Muscle of back (tissue), 13 donors: Measurements from ENCODE around the gene CCDC69. TPM values are rescaled to one million over a fixed set of nuclear protein-coding genes. Genes with fewer than 3 reads are reported as not detected.
"Not testable (repeated sequence)": the region's sequence is repeated elsewhere in the genome, so short reads cannot be mapped to it uniquely, and the experiment has no call there.

Experiments
- DNase-seq, 3 donors: peaks; one replicate each; pipeline versions ENCODE4 v3.0.0 to v3.0.0-alpha.2; 2013
- long read RNA-seq, 9 donors: transcript quantifications; one replicate each; lab custom pipeline, GENCODE V29; 2026
- polyA plus RNA-seq, 10 donors: library from polyadenylated mRNA; unstranded; fragments of 120-200 nt; gene quantifications; one replicate each; pipeline ENCODE4 v1.2.1, GENCODE V29; 2013; ENCODE audit not compliant: insufficient read length in 10 of 10

CCDC69 gene, protein sequence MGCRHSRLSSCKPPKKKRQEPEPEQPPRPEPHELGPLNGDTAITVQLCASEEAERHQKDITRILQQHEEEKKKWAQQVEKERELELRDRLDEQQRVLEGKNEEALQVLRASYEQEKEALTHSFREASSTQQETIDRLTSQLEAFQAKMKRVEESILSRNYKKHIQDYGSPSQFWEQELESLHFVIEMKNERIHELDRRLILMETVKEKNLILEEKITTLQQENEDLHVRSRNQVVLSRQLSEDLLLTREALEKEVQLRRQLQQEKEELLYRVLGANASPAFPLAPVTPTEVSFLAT
- polyA plus RNA-seq: 100 to 1,000 TPM in 1 of 10 donors, 10 to 100 TPM in 9; 30.9 to 101 (median 75.1) TPM
- long read RNA-seq, donor 1, transcript CCDC69-201 (9 exons, 3,451 nt): major isoform, 10 of 11 reads
- long read RNA-seq, donor 1, partial matches to known transcripts: 0 of 11 reads
- long read RNA-seq, donor 1, other reads (novel, unspliced or antisense): 0 of 11 reads
- long read RNA-seq, donor 2, transcript CCDC69-201 (9 exons, 3,451 nt): major isoform, 20 of 26 reads
- long read RNA-seq, donor 2, partial matches to known transcripts: 5 of 26 reads
- long read RNA-seq, donor 2, other reads (novel, unspliced or antisense): 0 of 26 reads
- long read RNA-seq, donor 3: 0 reads
- long read RNA-seq, donor 4, transcript CCDC69-201 (9 exons, 3,451 nt): major isoform, 5 of 7 reads
- long read RNA-seq, donor 4, partial matches to known transcripts: 0 of 7 reads
- long read RNA-seq, donor 4, other reads (novel, unspliced or antisense): 0 of 7 reads
- long read RNA-seq, donor 5, transcript CCDC69-201 (9 exons, 3,451 nt): major isoform, 10 of 16 reads
- long read RNA-seq, donor 5, partial matches to known transcripts: 5 of 16 reads
- long read RNA-seq, donor 5, other reads (novel, unspliced or antisense): 0 of 16 reads
- long read RNA-seq, donor 6, transcript CCDC69-201 (9 exons, 3,451 nt): major isoform, 8 of 10 reads
- long read RNA-seq, donor 6, partial matches to known transcripts: 0 of 10 reads
- long read RNA-seq, donor 6, other reads (novel, unspliced or antisense): 0 of 10 reads
- long read RNA-seq, donor 7, transcript CCDC69-201 (9 exons, 3,451 nt): major isoform, 9 of 10 reads
- long read RNA-seq, donor 7, partial matches to known transcripts: 0 of 10 reads
- long read RNA-seq, donor 7, other reads (novel, unspliced or antisense): 0 of 10 reads
- long read RNA-seq, donor 8, partial matches to known transcripts: 0 of 2 reads
- long read RNA-seq, donor 8, other reads (novel, unspliced or antisense): 0 of 2 reads
- long read RNA-seq, donor 9, partial matches to known transcripts: 7 of 9 reads
- long read RNA-seq, donor 9, other reads (novel, unspliced or antisense): 0 of 9 reads

DNA sequence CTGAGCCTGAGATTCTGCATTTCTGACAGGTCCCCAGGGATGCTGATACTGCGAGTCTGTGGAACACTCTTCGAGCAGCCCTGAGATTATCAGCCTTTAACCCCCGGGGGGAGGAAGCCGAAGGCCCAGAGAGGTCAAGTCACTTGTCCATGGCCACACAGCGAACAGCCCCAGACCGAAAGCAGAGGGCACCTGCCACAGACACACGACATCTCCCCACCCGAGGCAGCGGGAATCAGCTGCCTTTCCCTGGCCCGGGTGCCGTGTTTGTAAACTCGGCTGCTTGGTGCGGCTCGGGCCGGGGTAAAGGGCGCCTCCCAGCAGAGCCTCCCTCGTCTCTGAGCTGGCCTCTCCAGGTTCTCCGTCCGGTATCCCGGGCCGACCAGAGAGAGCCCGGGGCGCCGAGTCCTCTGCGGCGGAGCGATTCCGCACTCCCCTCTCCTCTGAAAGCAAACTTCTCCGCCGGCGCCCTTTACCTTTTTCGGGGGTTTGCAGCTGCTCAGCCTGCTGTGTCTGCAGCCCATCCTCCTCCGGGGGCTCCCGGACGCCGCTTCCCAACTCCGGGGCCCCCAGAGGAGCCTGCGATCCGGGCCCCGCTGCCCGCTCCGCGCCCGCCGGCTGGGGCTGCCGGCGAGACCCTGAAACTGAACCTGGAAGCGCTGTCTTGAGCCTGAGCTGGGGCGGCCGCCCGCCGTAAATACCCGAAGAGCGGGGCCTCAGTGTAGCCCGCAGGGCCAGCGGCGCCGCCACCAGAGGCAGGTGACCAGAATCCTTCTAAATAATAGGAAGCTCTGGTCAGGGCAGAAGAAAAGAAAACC, at the start of gene CCDC69:
Gene CCDC69 (minus strand): TSS at position 646 of the 818 bp plus-strand sequence. CDS start 122 bp downstream, at position 524.
- DNase-seq: peak; percentile 62 to 91 (median 81)

DNA sequence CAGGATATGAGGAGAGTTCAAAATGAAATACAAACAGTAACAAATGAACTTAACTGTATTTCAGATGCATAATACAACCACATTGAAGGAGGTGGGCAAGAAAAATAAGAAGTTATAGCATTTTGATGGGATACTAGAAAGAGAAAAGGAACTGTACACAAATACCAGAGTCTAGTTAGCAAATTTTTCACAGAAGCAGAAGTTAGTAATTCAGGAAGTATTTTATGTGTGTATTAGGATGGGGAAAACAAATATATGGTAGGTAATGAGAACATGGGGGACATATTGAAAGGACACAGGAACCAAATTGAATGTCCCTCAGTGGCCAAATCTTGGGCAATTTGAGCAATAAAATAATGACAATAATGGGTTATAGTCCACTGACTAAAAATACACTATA, 47.4 kb upstream of the CCDC69 start:
- no peak for DNase-seq

DNA sequence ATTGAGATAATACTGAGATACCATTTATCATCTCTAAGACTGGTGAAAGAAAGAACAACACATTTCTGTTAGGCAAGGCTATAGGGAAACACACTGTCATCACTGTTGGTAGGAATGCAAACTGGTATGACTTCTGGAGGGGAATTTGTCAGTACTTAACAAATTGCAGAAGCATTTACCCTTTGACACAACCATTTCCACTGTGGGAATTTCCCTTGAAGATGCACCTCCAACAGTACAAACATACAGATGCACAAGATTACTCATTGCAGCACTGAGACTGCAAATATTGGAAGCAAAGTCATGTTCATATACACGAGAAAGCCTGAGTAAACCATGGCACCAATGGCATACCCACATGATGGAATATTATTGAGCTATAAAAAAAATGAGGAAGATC, 46.7 kb upstream of the CCDC69 start:
- no peak for DNase-seq

DNA sequence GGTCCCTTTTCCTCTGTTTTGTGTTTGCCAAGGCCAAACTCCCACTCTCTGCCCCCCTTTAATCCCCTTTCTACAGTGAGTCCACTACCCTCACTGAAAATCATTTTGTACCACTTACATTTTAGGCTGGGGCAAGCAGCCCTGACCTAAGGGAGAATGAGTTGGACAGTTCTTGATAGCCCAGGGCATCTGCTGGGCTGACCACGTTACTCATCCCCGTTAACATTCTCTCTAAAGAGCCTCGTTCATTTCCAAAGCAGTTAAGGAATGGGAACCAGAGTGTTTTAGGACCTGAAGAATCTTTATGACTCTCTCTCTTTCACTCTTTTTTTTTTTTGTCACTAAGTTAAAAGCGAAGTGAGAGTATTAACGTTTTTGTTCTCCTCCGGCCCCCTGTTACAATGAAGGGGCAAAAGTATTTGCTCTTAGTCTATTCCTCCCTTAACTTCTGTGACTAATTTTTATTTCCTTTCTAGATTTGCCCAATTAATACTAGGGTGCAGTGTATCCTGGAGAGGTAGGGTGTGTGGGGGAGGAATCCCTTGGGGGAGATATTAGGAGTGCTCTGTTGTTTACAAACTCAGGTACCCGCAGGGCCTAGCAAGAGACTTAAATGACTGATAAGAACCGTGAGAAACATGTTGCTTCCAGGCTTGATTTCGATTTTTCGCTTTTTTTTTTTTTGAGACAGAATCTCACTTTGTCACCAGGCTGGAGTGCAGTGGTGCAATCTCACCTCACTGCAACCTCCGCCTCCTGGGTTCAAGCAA, 43.8 kb upstream of the CCDC69 start:
- DNase-seq: no peak

DNA sequence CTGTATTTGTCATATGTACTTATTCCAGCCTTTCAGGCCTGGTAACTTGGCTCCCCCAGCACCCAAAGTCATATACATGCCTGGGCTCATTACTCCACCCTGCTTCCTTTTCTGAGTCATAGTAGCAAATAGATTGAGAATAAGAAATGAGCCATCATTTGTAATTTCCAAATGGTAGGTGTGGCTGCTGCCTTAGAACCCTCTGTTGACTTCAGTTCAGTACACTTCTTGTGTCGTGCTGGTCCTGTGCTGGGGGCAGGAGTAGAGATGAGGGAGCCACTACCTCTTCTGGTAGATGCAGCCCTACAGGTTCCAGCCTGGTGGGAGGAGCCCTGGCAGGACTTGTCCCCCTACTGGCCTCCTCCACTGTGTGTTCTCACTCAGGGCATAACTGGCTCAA, 40.2 kb upstream of the CCDC69 start:
- no peak for DNase-seq

DNA sequence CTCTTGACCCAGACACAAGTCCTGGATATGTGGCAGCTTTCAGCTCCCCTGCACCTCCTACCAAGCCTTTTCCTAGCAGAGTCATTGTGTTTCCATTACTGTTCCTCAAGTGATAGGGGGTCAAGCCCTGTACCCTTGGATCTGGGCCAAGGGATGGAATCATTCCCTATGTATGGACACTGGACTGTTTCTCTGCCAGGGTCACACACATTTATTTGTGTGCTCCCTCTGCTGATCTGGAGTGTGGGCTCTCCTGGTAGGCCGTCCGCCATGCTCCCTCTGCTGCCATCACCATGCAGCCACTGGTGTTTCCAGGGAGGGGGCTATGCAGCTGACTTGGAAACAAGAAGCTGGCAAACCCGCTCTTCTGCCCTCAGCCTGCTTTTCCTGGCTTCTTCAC, 38.6 kb upstream of the CCDC69 start:
- no peak for DNase-seq

DNA sequence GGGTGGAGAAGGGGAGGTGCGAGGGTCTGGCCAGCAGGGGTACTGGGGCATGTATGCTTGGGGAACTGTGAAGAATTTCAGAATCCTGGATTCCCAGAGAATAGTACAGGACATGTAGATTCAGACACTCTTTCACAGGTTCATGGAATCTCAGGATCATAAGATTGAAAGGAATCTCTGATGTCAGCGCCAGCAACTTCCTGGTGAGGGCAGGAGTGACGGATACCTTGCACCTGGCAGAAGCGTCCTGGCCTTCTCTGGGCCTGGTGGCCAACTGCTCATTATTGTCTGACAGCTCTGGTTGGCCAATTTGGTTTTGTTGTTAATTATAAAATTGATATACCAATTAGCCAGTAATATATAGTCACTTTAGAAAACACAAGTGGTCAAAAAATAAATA, 36.0 kb upstream of the CCDC69 start:
- DNase-seq: no peak

DNA sequence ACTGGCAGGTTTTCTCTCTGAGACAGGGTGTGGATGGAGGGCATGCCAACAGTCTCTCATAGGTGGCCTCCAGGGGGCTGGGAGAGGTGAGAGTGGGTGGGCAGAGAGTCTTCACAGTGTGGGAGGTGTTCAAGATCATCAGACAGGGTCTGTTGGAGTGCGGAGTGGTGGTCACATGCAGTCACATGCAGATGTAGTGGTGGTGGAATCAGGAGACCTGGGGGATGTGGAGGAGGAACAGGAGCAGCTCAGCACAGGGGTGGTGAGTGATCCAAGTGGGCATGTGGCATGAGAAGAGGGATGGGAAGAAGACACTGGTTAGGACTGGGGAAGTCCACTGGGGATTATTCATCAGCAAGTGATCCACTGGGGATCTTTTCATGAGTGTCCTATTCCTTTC, 34.9 kb upstream of the CCDC69 start:
- no peak for DNase-seq

DNA sequence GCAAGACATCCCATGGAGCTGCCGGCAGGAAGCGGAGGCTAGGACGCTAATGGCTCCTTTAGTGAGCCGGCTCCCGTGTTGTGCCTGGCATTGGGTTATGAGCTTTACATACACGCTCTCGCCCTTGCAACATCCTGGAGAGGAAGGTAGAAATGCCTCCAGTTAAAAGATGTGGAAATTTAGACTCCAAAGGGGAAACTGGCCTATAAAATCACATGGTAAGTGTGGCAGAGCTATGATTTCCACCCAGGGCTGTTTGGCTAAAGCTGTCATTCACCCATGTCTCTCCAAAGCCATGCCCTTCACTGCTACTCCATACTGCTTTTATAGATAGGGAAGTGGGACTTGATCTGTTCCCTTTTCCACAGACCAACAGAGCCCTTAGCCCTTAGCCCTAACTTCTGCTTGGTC, 34.3 kb upstream of the CCDC69 start:
- DNase-seq: no peak

DNA sequence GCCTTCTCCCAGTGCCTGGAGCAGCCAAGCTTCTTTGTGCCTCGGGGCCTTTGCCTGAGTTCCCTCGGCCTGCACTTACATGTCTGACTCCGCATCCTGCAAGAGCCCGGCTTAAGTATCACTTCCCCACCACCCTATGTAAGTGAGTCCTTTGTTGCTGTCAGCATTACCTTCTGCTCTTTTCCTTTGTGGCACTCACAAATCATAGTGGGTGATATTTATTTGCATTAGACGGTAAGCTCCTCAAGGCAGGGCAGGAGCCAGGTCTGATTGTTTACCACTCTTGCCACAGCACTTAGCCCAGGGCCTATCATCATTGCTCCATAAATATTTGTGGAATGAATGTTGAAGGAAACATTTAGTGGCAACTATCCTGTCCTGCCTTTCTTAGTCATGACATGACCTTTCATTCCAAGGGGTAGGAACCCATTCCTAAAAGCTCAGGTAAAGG, 33.9 kb upstream of the CCDC69 start:
- DNase-seq: no peak

DNA sequence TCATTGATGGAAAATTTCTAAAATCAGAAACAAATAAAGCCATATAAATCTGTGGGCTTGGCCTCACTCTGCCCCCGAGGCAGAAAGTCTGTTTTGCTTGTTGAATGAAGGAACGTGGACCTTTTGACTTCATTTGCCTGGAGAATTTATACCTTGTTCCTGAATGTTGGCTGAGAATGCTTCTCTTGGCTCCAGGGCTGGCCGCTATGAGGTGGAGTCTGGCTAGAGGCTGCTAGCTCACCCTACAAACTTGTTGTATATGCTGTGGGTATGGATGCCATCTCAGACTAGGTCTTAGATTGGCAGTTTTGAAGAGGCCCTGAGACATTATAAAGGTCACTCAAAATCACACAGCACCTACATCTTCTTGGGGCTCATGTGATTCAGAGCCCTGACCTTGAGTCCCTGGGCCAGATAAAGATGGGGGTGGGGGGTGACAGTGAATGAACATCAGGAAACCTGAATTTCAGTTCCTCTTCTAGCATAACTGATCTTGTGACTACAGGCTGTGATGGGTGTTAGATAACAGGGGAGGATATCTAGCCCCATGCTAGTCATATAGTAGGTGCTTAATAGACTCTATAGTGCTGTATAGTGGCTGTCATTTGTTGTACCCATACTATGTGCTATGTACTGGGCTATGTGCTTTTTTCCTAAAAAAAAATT, 31.9 kb upstream of the CCDC69 start:
- DNase-seq: no peak

DNA sequence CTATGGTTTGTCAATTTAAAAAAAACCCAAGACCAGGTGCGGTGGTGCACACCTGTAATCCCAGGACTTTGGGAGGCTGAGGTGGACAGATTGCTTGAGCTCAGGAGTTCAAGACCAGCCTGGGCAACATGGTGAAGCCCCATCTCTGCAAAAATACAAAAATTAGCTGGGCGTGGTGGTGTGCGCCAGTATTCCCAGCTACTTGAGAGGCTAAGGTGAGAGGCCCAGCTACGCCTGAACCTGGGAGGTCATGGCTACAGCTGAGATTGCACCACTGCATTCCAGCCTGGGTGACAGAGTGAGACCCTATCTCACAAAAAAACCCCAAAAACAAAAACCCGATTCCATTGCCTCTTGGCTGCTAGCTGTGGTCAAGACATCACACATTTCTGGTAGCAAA, 31.1 kb upstream of the CCDC69 start:
- not testable (repeated sequence) for DNase-seq

DNA sequence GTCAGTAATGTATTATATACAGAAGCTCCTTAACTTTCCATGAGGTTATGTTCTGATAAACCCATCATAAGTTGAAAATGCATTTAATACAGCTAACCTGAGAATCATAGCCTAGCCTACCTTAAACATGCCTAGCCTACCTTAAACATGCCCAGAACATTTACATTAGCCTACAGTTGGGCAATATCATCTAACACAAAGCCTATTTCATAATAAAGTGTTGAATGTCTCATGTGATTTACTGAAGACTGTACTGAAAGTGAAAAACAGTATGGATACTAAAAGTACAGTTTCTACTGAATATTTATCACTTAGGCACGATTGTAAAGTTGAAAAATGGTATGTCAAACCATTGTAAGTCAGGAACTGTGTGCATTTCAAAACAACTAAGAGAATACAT, 30.7 kb upstream of the CCDC69 start:
- no peak for DNase-seq

DNA sequence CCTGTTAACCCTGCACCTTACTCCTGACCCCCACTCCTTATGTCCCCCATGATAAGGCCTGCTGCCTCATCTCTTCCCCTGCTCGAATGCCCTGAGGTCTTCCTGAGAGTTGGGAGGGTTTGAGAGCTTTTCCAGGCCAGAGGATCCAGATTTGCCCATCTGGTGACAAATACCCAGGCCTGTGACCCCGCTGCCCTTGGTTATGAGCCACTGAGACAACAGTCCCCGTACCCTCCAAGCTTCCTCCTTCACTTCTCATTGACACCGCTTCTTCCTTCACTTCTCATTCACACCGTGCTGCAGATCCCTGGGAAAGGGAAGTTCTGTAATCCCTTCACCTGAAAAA, 29.7 kb upstream of the CCDC69 start:
- DNase-seq: no peak

DNA sequence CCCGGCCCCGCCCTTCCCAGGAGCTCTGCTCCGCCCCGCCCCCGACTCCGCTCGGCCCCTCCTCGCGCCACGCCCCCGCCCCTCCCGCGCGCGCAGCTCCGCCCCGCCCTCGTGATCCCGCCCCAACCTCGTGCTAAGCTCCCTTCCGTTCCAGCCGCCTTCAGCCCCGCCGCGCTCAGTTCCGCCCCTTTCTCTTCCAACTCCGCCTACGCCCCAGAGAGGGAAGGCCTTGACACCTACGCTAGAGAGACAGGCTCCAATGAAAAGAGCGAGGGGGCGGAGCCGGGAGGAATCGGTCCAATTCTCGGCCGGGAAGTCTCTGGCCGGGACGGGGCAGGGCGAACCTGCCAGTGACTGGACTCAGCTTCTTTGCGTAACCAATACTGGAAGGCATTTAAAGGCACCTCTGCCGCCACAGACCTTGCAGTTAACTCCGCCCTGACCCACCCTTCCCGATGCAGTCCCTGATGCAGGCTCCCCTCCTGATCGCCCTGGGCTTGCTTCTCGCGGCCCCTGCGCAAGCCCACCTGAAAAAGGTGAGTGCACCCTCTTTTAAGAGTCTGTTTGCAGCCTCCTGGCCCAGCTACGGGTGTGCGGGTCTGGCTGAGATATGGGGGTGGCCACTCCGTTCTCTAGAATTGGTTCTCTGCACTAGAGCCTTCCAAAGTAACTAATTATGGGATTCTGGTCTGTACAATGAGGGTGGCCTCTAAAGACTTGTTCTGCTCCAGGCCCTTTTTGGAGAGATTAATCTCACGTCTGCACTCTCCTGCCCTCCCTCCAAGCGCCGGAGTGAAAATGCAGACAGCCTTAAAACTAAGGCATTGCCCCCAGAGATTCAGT, 29.1 kb upstream of the CCDC69 start, which contains the start of gene GM2A:
Gene GM2A (plus strand): TSS at position 424 of the 843 bp plus-strand sequence. CDS start 32 bp downstream, at position 456.
- peak; percentile 99 to 100 (median 99) for DNase-seq

DNA sequence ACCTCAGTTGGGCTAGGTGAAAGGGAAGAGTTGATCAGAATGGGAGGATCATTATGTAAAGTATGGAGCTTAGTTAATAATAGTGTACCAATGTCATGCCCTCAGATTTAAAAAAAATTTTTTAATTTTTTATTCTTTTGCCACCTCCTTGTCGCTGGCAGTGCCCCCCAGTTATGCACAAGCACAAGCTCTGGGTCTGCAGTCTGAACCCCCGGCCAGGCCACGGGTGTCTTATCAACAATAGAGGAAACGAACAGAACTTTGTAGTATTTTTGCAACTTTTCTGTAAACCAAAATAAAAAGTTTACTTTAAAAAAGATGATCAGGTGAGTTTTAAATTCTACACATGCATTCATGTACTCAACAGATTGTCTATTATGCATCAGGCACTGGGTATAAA, 27.7 kb upstream of the CCDC69 start:
- DNase-seq: no peak

DNA sequence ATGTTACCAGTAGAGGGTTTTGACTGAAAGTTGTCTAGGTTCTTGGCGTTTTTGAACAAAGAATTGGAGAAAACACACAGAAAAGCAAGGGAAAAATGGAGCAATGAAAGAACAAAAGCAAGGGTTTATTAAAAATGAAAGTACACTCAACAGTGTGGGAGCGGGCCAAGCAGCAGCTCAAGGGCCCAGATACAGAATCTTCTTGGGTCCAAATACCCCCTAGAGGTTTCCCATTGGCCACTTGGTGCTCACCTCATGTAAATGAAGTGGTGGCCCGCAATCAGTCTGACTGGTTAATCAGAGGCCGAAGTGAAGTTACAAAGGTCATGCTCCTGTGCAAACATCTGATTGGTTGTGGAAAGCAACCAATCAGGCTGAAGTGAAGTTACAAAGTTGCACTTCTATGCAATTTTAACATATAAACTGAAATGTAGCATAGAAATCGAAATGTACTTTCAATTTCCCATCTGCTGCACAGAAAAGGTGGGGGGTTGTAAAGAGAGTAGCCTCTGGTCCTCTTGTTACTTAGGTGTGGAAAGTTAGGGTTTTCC, 27.2 kb upstream of the CCDC69 start:
- DNase-seq: no peak
